ENCODE results near the gene PNMA8B.

PNMA8B gene

DNA sequence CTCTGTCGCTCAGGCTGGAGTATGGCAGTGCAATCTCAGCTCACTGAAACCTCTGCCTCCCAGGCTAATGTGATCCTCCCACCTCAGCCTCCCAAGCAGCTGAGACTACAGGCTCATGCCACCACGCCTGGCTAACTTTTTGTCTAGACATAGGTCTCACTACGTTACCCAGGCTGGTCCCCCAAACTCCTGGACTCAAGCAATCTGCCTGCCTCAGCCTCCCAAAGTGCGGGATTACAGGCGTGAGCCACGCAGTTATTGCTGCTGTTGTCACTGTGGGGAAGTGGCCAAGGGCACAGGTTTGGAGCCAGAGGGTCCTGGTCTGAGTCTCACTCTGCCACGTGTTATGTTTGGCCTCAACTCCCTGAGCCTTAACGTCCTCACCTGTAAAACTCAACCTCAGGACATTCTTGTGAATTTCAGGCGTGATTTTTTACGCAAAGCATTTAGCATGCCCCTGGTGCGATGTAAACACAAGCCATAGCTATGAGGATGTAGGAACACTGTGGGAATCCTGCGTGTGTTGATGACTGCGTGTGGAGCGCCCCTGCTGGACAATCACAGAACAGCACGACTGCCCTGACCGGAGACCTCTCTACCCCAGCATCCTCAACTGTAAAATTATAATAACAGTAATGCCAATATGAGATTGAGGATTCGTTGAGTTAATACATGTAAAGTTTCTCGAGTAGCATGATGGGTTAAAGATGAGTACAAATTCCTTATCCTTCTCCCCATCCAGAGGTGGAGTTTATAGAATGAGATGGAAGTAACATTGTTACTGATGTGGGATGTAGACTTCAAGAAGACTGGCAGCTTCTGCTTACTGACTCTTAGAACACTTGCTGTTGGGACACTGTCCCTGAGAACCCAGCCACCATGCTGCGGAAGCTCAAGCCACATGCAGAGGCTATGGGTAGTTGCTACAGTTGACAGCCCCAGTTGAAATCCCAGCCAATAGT lies 41.8 kb upstream of the PNMA8B start:
- Histone ChIP-seq H3K79me2 (ENCODE audit: low read length) (no peaks in the 10 kb centered on the region), H3K4me3 (ENCODE audit: low read length) (no peak overlapping the region), H3K4me2 (ENCODE audit: low read length) (0 out of 2 replicates have a peak overlapping the region, but pooled peaks have one; percentile 31), H4K20me1 (ENCODE audit: insufficient read depth, low read length) (no peaks in the 10 kb centered on the region), H3K27me3 (ENCODE audit: low read depth, low read length) (no peaks in the 10 kb centered on the region), H3K27ac (ENCODE audit: low read length) (no peak overlapping the region), H3K36me3 (replicated peaks; ENCODE audit: low read depth, low read length) (no peaks in the 10 kb centered on the region), H2AFZ (ENCODE audit: low read depth, low read length) (0 out of 2 replicates have a peak overlapping the region, but pooled peaks have one; percentile 42), H3K9me3 (ENCODE audit: insufficient read depth, low read length) (no peaks in the 10 kb centered on the region), H3K9ac (ENCODE audit: low read length) (no peak overlapping the region), H3K4me1 (ENCODE audit: low read length) (peaks cover 8% of the 10 kb centered on the region; the same call in 1 of the 2 replicates)
- no peak for TF ChIP-seq EZH2phosphoT487 (IDR thresholded peaks at IDR 0.05; ENCODE audit: low read depth)
- TF ChIP-seq, protein P1, sequence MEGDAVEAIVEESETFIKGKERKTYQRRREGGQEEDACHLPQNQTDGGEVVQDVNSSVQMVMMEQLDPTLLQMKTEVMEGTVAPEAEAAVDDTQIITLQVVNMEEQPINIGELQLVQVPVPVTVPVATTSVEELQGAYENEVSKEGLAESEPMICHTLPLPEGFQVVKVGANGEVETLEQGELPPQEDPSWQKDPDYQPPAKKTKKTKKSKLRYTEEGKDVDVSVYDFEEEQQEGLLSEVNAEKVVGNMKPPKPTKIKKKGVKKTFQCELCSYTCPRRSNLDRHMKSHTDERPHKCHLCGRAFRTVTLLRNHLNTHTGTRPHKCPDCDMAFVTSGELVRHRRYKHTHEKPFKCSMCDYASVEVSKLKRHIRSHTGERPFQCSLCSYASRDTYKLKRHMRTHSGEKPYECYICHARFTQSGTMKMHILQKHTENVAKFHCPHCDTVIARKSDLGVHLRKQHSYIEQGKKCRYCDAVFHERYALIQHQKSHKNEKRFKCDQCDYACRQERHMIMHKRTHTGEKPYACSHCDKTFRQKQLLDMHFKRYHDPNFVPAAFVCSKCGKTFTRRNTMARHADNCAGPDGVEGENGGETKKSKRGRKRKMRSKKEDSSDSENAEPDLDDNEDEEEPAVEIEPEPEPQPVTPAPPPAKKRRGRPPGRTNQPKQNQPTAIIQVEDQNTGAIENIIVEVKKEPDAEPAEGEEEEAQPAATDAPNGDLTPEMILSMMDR (IDR thresholded peaks at IDR 0.05; ENCODE audit: low read depth, low read length) = peak; percentile 96

DNA sequence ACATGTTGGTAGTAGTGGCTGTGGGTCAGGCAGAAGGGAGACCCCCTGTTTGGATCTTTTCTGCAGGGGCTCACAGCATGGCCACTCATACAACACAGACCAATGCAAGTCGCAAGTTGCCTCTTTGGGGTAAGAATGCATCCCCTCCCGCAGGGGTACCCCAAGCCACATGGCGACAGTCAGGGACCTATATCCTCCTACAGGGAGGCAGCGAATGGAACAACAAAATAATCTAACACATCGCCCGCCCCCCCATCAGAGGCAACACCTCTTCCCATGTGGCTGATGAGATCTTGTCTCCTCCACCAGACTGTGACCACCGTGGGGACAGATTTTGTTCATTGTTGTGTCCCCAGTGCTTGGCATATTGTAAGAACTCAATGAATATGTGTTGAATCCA lies 40.7 kb upstream of the PNMA8B start:
- Histone ChIP-seq H3K4me2 (ENCODE audit: low read length) (no peak overlapping the region), H4K20me1 (ENCODE audit: insufficient read depth, low read length) (no peaks in the 10 kb centered on the region), H3K36me3 (replicated peaks; ENCODE audit: low read depth, low read length) (no peaks in the 10 kb centered on the region), H3K4me3 (ENCODE audit: low read length) (no peak overlapping the region), H3K27ac (ENCODE audit: low read length) (no peak overlapping the region), H3K79me2 (ENCODE audit: low read length) (no peaks in the 10 kb centered on the region), H3K4me1 (ENCODE audit: low read length) (peaks cover 8% of the 10 kb centered on the region; the same call in 1 of the 2 replicates), H3K9me3 (ENCODE audit: insufficient read depth, low read length) (no peaks in the 10 kb centered on the region), H3K27me3 (ENCODE audit: low read depth, low read length) (peaks cover 4% of the 10 kb centered on the region; the same call in 1 of the 2 replicates), H2AFZ (ENCODE audit: low read depth, low read length) (no peak overlapping the region), H3K9ac (ENCODE audit: low read length) (no peak overlapping the region)
- TF ChIP-seq, protein P1 (IDR thresholded peaks at IDR 0.05; ENCODE audit: low read depth, low read length) = no peak
- TF ChIP-seq EZH2phosphoT487 (IDR thresholded peaks at IDR 0.05; ENCODE audit: low read depth) = no peak

DNA sequence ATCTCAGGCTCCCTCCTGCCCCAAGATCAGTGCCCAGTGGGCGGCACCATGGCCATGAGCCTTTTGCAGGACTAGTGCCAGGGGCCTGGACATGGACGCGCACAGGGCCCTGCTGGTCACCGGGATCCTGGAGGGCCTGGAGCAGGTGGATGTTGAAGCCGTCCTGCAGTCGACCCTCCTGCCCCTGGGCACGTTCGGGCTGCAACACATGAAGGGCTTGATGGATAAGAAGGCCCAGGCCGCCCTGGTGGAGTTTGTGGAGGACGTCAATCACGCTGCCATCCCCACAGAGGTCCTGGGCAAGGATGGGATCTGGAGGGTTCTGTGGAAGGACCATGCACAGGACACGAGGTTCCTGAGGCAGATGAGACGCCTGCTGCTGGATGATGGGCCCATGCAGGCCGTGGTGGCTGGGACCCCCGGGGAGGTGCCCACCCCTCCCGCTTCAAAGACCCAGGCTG lies 38.0 kb upstream of the PNMA8B start:
- Histone ChIP-seq H3K36me3 (replicated peaks; ENCODE audit: low read depth, low read length) (no peaks in the 10 kb centered on the region), H3K4me1 (ENCODE audit: low read length) (peaks cover 16% of the 10 kb centered on the region), H3K4me3 (ENCODE audit: low read length) (no peak overlapping the region), H3K27ac (ENCODE audit: low read length) (no peak overlapping the region), H2AFZ (ENCODE audit: low read depth, low read length) (no peak overlapping the region), H3K9ac (ENCODE audit: low read length) (no peak overlapping the region), H3K4me2 (ENCODE audit: low read length) (no peak overlapping the region), H3K79me2 (ENCODE audit: low read length) (no peaks in the 10 kb centered on the region), H4K20me1 (ENCODE audit: insufficient read depth, low read length) (no peaks in the 10 kb centered on the region), H3K27me3 (ENCODE audit: low read depth, low read length) (peaks cover 6% of the 10 kb centered on the region; the same call in 1 of the 2 replicates), H3K9me3 (ENCODE audit: insufficient read depth, low read length) (no peaks in the 10 kb centered on the region)
- TF ChIP-seq, protein P1 (IDR thresholded peaks at IDR 0.05; ENCODE audit: low read depth, low read length) = no peak

DNA sequence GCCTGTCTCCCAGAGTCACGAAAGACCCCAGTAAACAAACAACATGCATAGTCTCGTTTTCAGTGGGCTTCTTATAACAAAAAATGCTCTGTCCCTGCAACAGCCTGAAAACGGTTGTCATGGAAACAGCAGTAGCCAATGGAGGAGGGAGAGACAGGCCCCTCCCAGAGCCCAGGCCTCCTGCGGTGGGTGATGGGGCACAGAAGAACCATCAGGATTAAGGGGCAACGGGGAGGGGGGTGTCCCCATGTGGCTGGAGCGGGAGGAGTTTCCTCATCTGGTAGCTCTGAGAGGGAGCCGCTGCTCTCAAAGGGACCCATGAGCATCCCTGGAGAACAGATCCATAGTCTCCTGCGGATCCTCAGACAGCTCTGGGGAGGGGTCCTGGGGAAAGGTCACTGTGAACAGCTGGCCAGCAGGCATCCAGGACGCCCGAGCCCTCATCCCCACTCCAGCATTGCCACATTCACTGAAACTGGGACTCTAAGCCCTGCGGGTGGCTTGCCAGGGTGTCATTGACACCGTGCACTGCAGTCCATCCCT lies 37.5 kb upstream of the PNMA8B start:
- Histone ChIP-seq H3K4me1 (ENCODE audit: low read length) (peaks cover 12% of the 10 kb centered on the region), H3K79me2 (ENCODE audit: low read length) (no peaks in the 10 kb centered on the region), H3K36me3 (replicated peaks; ENCODE audit: low read depth, low read length) (no peaks in the 10 kb centered on the region), H3K9me3 (ENCODE audit: insufficient read depth, low read length) (no peaks in the 10 kb centered on the region), H2AFZ (ENCODE audit: low read depth, low read length) (no peak overlapping the region), H3K4me2 (ENCODE audit: low read length) (no peak overlapping the region), H3K27ac (ENCODE audit: low read length) (no peak overlapping the region), H4K20me1 (ENCODE audit: insufficient read depth, low read length) (no peaks in the 10 kb centered on the region), H3K27me3 (ENCODE audit: low read depth, low read length) (peaks cover 6% of the 10 kb centered on the region; the same call in 1 of the 2 replicates), H3K4me3 (ENCODE audit: low read length) (no peak overlapping the region), H3K9ac (ENCODE audit: low read length) (no peak overlapping the region)
- no peak for TF ChIP-seq EZH2phosphoT487 (IDR thresholded peaks at IDR 0.05; ENCODE audit: low read depth)
- TF ChIP-seq, protein P1 (IDR thresholded peaks at IDR 0.05; ENCODE audit: low read depth, low read length) = no peak
